Stimulated activated memory B cell treated with anti-CD40 and anti-IgM and Interleukin-4, amounts not matched to agents 10 μg/mL and 1 μg/mL and 100 μg/mL, for 72 hours (primary cell): ENCODE data around the gene NAGS.
"Not testable (repeated sequence)": the region's sequence is repeated elsewhere in the genome, so short reads cannot be mapped to it uniquely, and the experiment has no call there.

Experiments used
- ATAC-seq: fragments of 150-1000 bp; cut with Tn5 transposase; 2 replicates; pipeline ENCODE4 v1.10.0; 2021
- H3K27ac Mint-ChIP-seq: one replicate; pipeline ENCODE4 v1.8.0; 2022; ENCODE audit warnings: mild to moderate bottlenecking, mixed read lengths
- H3K27me3 Mint-ChIP-seq: one replicate; pipeline ENCODE4 v1.8.0; 2022; ENCODE audit warnings: mixed read lengths
- H3K36me3 Mint-ChIP-seq: one replicate; pipeline ENCODE4 v1.8.0; 2022; ENCODE audit warnings: mixed read lengths
- H3K4me1 Mint-ChIP-seq: one replicate; pipeline ENCODE4 v1.8.0; 2022; ENCODE audit warnings: mixed read lengths
- H3K4me3 Mint-ChIP-seq: one replicate; pipeline ENCODE4 v1.8.0; 2022; ENCODE audit warnings: mild to moderate bottlenecking, moderate library complexity, mixed read lengths
- H3K9me3 Mint-ChIP-seq: one replicate; pipeline ENCODE4 v1.8.0; 2022; ENCODE audit warnings: mixed read lengths

NAGS gene

GRCh38 chr17:43997180-43997579, 7.2 kb upstream of the NAGS start:
- not testable (repeated sequence) for H3K4me3 Mint-ChIP-seq, H3K9me3 Mint-ChIP-seq, H3K36me3 Mint-ChIP-seq, ATAC-seq, H3K27ac Mint-ChIP-seq, H3K4me1 Mint-ChIP-seq
- H3K27me3 Mint-ChIP-seq, result peaks cover 30% of the 10 kb centered on the region

DNA sequence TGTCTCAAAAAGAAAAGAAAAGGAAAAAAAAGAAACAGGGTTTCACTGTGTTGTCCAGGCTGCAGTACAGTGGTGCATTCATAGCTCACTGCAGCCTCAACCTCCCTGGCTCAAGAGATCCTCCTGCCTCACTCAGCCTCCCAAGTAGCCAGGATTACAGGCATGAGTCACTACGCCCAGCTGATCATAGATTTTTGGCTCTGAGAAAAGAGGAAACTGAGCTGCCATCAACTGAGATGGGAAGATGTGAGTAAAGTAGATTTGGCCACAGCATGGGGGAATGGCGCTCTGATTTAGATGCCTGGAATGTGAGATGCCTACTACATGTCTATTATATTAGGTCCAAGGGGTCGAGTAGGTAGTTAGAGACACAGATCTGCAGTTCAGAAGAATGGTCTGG, 5.9 kb upstream of the NAGS start:
- Mint-ChIP-seq H3K27ac (no peak overlapping the region), H3K36me3 (no peaks in the 10 kb centered on the region), H3K4me3 (no peak overlapping the region), H3K4me1 (peaks cover 6% of the 10 kb centered on the region), H3K27me3 (peaks cover 30% of the 10 kb centered on the region), H3K9me3 (no peaks in the 10 kb centered on the region)
- no peak for ATAC-seq

- H3K27me3 Mint-ChIP-seq, result peaks cover 30% of the 10 kb centered on the region
- no peak overlapping the region for H3K4me3 Mint-ChIP-seq
- peaks cover 6% of the 10 kb centered on the region for H3K4me1 Mint-ChIP-seq
- no peaks in the 10 kb centered on the region for H3K9me3 Mint-ChIP-seq
- H3K27ac Mint-ChIP-seq, result no peak overlapping the region
- H3K36me3 Mint-ChIP-seq, result no peaks in the 10 kb centered on the region
- no peak for ATAC-seq
Observed at GRCh38 chr17:43999024-43999423, 5.4 kb upstream of the NAGS start.

DNA sequence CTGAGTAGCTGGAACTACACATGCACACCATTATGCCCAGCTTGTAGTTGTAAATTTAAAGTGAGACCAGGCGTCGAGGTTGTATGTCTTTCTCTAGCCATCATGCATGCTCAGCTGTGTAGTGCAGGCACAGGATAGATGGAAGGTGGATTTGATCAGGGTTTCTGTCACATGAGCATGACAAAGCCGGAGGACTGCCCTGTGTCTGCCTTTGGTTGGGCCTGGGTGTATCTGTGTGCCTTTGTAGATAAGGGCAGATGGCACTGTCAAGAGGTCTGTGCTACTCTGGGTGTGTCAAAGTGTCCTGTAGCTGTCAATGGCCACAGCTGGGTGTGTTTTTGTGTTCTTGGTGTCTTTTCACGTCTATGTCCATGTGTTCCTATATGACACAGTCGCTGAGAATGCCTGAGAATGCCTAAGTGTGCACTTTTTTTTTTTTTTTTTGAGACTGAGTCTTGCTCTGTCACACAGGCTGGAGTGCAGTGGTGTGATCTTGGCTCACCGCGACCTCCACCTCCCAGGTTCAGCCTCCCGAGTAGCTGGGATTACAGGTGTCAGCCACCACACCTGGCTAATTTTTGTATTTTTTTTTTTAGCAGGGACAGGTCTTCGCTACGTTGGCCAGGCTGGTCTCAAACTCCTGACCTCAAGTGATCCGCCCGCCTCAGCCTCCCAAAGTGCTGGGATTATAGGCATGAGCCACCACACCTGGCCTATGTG, 4.1 kb upstream of the NAGS start:
- no peaks in the 10 kb centered on the region for H3K4me1 Mint-ChIP-seq
- H3K4me3 Mint-ChIP-seq, result no peak overlapping the region
- no peak for ATAC-seq
- H3K27ac Mint-ChIP-seq, result no peak overlapping the region
- H3K9me3 Mint-ChIP-seq, result no peaks in the 10 kb centered on the region
- H3K36me3 Mint-ChIP-seq, result no peaks in the 10 kb centered on the region
- H3K27me3 Mint-ChIP-seq, result peaks cover 30% of the 10 kb centered on the region

- peaks cover 35% of the 10 kb centered on the region for H3K27me3 Mint-ChIP-seq
- H3K36me3 Mint-ChIP-seq, result no peaks in the 10 kb centered on the region
- H3K27ac Mint-ChIP-seq, result no peak overlapping the region
- ATAC-seq, result no peak
- H3K9me3 Mint-ChIP-seq, result no peaks in the 10 kb centered on the region
- H3K4me3 Mint-ChIP-seq, result no peak overlapping the region
- peaks cover 2% of the 10 kb centered on the region for H3K4me1 Mint-ChIP-seq
Observed at GRCh38 chr17:44000871-44001460, 3.5 kb upstream of the NAGS start.

- Mint-ChIP-seq H3K4me1 (peaks cover 7% of the 10 kb centered on the region), H3K4me3 (no peak overlapping the region), H3K9me3 (no peaks in the 10 kb centered on the region), H3K36me3 (no peaks in the 10 kb centered on the region), H3K27ac (no peak overlapping the region), H3K27me3 (peaks cover 40% of the 10 kb centered on the region)
- no peak for ATAC-seq
Observed at GRCh38 chr17:44001461-44001920, 2.9 kb upstream of the NAGS start.

DNA sequence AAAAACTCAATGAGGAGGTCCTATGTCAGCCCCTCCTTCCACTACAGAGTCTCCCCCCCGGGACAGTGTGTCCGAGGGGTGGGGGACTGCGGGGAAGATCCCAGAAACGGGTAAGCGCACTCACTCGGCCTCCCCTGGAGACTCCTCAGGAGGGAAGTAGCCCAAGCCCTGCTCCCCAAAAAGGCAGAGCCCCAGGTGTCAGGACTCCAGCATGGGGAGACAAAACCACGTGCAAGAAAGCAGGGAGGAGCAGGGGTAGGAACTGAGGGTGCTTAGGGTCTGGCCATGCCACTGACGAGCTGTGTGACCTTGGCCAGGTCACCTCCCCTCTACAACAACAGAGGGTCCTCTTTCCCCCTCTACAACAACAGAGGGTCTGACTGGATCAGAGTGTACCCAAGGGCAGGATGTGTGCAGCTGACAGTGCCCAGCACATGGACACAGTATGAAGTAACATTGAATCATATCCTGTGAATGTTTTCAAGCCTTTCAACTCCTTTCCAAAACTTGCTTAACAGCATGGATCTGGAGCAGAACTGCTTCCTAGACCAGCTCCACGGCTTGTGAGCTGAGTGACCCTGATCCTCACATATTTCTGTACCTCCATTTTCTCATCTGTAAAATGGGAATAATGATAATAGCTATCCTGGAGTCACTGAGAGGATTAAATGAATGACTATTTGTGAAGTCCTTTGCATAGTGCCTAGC, 2.1 kb upstream of the NAGS start:
- no peak overlapping the region for H3K4me3 Mint-ChIP-seq
- no peaks in the 10 kb centered on the region for H3K9me3 Mint-ChIP-seq
- peaks cover 41% of the 10 kb centered on the region for H3K27me3 Mint-ChIP-seq
- no peak overlapping the region for H3K27ac Mint-ChIP-seq
- ATAC-seq, result no peak
- H3K36me3 Mint-ChIP-seq, result no peaks in the 10 kb centered on the region
- peaks cover 14% of the 10 kb centered on the region for H3K4me1 Mint-ChIP-seq

DNA sequence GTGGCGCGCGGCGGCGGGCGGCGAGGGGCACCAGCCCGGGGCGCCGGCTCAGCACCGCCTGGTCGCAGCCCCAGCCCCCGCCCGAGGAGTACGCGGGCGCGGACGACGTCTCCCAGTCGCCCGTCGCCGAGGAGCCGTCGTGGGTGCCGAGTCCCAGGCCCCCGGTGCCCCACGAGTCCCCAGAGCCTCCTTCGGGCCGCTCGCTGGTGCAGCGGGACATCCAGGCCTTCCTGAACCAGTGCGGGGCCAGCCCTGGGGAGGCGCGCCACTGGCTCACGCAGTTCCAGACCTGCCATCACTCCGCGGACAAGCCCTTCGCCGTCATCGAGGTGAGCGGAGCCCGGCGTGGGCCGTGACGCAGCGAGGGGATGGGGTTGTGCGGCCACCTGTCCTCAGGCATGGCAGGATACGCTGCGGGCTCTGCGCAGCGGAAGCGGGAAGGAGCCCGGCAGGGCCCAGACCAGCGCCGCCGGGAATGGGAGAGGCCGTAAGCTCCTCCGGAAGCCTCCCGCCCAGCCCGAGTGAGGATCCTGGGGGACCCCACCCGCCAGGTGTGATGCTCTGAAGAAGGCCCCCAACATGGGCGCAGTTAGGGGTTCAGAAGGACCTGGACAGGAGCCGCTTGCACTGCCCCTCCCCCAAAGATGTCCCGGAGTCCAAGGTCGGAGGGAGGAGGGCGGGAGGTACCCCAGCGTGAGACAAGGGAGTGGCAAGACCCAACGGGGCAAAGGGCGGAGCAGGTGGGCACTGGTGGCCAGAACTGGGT, 522 bp downstream of the NAGS start:
- Mint-ChIP-seq H3K27ac (no peak overlapping the region), H3K36me3 (peaks cover 9% of the 10 kb centered on the region), H3K4me3 (peak overlapping the region; percentile 31), H3K4me1 (peaks cover 25% of the 10 kb centered on the region), H3K9me3 (no peaks in the 10 kb centered on the region), H3K27me3 (peaks cover 22% of the 10 kb centered on the region)
- no peak for ATAC-seq

GRCh38 chr17:44005527-44006271, 1.3 kb downstream of the NAGS start:
- Mint-ChIP-seq H3K27ac (peak overlapping the region; percentile 60), H3K27me3 (peaks cover 21% of the 10 kb centered on the region), H3K4me3 (peak overlapping the region; percentile 76), H3K9me3 (no peaks in the 10 kb centered on the region), H3K4me1 (peaks cover 28% of the 10 kb centered on the region), H3K36me3 (peaks cover 13% of the 10 kb centered on the region)
- ATAC-seq, result peak; percentile 25

DNA sequence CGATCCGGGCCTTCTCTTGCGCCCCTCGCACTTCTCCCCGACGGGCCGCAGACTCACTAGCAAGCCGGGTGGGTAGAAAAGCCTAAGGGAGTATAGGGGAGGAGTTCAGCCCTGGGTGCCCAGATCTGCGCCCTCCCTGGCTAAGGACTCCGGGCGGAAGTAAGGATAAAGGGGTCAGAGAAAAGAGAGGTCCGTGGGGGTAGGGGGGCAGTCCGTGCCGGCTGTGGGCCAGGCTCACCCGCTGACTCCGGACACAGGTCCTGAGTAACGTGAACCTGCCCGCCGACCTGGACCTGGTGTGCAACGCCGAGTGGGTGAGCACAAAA, 1.8 kb downstream of the NAGS start:
- H3K27me3 Mint-ChIP-seq, result peaks cover 20% of the 10 kb centered on the region
- H3K27ac Mint-ChIP-seq, result peak overlapping the region; percentile 60
- peaks cover 31% of the 10 kb centered on the region for H3K4me1 Mint-ChIP-seq
- ATAC-seq, result peak; percentile 18
- H3K4me3 Mint-ChIP-seq, result peak overlapping the region; percentile 76
- H3K36me3 Mint-ChIP-seq, result peaks cover 17% of the 10 kb centered on the region
- no peaks in the 10 kb centered on the region for H3K9me3 Mint-ChIP-seq

DNA sequence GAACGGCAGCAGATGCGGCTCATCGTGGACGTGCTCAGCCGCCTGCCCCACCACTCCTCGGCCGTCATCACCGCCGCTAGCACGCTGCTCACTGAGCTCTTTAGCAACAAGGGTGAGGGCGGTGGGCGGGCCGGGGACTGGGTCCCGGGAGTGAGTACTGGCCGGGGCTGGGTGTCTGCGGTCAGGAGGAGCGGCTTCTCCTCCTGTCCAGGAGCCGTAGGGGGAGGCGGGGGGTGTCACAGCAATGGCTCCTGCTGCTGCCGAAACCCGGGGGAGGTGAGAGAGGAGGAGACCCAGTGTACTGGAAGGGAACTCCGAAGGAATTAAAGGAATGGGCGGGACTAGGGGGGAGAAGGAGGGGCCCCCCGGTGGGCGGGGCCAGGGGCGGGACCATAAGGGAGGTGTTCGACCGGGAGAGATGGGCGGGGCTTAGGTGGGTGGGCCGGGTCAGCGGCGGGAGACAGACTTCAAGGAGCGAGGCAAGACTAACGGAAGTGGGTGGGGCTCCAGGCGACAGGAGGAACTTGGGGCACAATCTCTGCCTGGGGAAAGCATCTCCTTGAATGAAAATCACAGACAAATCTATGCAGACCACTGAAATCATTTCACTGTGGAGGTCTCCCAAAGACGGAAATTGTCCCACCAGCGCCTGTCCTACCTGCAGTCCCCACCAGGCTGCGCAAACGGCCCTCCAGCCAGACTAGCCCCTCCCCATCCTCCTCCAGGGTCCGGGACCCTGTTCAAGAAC, 2.4 kb downstream of the NAGS start:
- peak overlapping the region; percentile 60 for H3K27ac Mint-ChIP-seq
- ATAC-seq, result peak; percentile 94
- peaks cover 22% of the 10 kb centered on the region for H3K36me3 Mint-ChIP-seq
- H3K27me3 Mint-ChIP-seq, result peaks cover 15% of the 10 kb centered on the region
- peaks cover 37% of the 10 kb centered on the region for H3K4me1 Mint-ChIP-seq
- H3K9me3 Mint-ChIP-seq, result no peaks in the 10 kb centered on the region
- H3K4me3 Mint-ChIP-seq, result peak overlapping the region; percentile 76

DNA sequence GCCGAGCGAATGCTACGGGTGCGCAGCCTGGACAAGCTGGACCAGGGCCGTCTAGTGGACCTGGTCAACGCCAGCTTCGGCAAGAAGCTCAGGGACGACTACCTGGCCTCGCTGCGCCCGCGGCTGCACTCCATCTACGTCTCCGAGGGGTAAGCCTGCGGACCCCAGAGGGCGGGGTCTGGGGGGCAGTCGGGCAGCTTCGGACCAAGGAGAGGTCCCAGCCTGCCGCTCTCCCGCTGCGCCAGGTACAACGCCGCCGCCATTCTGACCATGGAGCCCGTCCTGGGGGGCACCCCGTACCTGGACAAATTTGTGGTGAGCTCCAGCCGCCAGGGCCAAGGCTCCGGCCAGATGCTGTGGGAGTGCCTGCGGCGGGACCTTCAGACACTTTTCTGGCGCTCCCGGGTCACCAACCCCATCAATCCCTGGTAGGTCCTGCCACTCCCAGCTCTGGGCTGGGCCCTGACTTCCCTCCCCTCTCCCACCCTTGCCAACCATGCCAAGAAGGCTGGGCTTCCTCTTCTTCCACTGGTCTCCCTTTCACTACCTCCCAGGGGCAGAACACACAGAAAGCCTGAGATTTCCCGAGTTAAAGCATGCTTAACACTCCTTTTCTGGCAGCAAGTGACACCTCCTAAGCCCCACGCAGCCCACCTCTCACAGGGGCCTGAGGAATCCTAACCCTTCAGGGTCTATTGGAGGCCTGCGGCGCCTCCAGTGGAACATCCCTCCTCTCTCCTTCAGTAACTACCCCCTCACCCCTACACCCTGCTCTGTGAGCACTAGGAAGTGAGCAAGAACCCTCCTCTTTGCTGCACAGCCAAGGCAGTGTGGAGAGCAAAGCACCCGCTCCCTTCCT, 3.2 kb downstream of the NAGS start:
- Mint-ChIP-seq H3K36me3 (peaks cover 22% of the 10 kb centered on the region), H3K27me3 (peaks cover 11% of the 10 kb centered on the region), H3K4me3 (peak overlapping the region; percentile 76), H3K9me3 (no peaks in the 10 kb centered on the region), H3K4me1 (peaks cover 37% of the 10 kb centered on the region), H3K27ac (peak overlapping the region; percentile 60)
- ATAC-seq, result no peak

GRCh38 chr17:44008205-44008909, 3.9 kb downstream of the NAGS start:
- Mint-ChIP-seq H3K27me3 (peaks cover 11% of the 10 kb centered on the region), H3K9me3 (no peaks in the 10 kb centered on the region), H3K4me3 (peak overlapping the region; percentile 76), H3K27ac (peak overlapping the region; percentile 60), H3K4me1 (peaks cover 37% of the 10 kb centered on the region), H3K36me3 (peaks cover 22% of the 10 kb centered on the region)
- no peak for ATAC-seq
